GM12873 (cell line): ENCODE results near the gene IBTK.

ENCODE experiments used
- CTCF ChIP-seq: IDR thresholded peaks from 2 replicates; pipeline ENCODE4 v1.5.1; 2012; ENCODE audit warnings: low read depth, mild to moderate bottlenecking, moderate library complexity, low read length, control low read depth; ENCODE audit not compliant: insufficient read depth; ENCODE audit errors: missing control alignments

The IBTK gene

GRCh38 chr6:82183642-82184282 is 63.8 kb downstream of the IBTK start:
- TF ChIP-seq CTCF = no peak

GRCh38 chr6:82182756-82183155 is 64.8 kb downstream of the IBTK start:
- no peak for TF ChIP-seq CTCF

GRCh38 chr6:82179415-82179814 is 68.1 kb downstream of the IBTK start:
- no peak for TF ChIP-seq CTCF

- TF ChIP-seq CTCF = no peak
Measured at GRCh38 chr6:82178759-82179112, 68.8 kb downstream of the IBTK start.

- no peak for TF ChIP-seq CTCF
Measured at GRCh38 chr6:82178077-82178758, 69.3 kb downstream of the IBTK start.

- TF ChIP-seq CTCF = no peak
Measured at GRCh38 chr6:82176616-82177015, 70.9 kb downstream of the IBTK start.

GRCh38 chr6:82172594-82172993 is 75.0 kb downstream of the IBTK start:
- no peak for TF ChIP-seq CTCF
